NCI-H524 treated with DMSO at 0.1 percent for 48 hours (cell line): Measurements from ENCODE around the gene ANXA11.
"Not testable (repeated sequence)": the region's sequence is repeated elsewhere in the genome, so short reads cannot be mapped to it uniquely, and the experiment has no call there.

Experiments
- DNase-seq: peaks from one replicate; lab custom pipeline; 2025; lab: John Stamatoyannopoulos, UW

Gene ANXA11

DNA sequence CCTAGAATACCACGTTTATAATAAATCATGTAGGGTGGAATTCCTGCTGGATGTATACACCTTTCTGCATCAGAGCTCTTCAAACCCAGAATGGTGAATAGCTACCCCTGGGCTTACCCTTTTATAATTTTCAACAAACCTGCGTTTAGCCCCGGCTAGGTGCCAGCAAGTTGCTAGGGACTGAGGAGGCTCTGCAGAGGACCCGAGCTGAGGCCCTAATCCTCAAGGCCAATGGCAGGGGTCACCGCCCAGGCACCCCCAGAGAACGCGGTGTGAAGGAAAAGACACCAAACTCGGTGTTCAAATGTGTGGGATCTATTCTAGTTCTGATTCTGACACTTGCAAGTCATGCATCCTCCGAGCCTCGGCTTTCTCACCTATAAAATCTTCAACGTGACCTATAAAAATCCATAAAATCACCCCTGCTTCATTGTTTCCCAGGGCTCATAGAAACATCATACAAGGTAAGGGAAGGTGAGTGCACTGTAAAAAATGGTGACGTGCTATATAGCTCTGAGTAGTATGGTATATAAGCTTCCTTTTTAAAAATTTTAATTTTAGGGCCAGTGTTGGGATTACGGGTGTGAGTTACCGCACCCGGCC is 2.5 kb upstream of the ANXA11 start:
- no peak for DNase-seq

DNA sequence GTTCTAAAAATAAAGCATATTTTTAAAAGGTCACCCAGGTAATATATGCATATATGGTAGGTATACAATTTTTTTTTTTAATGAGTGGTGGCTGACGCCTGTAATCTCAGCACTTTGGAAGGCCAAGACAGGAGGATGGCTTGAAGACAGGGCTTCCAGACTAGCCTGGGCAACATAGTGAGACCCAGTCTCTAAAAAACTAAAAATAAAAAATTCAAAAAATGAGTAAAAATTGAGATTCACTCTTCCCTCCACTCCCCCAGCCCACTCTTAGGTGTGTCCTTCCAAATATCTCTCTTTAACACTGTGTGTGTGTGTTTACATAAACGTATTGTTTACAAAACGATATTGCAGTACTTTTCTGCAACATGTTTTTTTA is 929 bp upstream of the ANXA11 start:
- no peak for DNase-seq

DNA sequence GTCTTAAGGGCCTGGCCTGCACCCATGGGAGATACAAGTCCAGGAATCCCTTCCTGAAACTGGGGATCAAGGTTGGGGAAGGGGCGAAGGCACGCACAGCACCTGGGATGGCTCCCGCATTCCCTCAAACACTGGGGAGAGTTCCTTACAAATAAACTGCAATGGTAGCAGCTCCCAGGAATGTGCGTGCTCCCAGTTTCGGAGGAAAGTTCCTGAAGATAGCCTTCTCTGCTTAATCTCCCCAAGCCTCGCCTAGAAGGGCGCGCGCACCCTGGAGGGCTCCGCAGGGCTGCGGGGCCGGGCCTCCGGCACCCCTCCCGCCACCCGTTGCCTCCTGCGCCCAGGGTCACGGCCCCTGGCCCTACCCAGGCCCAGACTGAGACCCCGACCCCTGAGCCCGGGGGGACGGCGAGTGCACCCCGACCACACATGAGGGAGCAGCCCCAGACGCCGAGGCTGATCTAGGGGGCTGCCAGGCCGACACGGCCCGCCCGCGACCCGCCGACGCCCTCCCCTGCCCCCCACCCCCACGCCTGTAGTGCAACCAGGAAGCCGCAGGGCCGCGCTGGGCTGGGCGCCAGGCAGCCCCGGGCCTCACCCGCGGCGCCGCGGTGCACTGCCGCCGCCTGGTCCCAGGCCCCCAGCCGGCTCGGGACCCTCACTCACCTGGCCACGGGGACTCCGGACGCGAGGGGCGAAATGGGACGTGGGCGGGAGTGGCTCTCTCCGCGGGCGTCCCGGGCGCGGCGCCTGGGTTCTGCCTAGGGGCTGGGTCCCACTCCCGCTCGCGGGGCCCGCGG is 460 bp downstream of the ANXA11 start:
- no peak for DNase-seq

DNA sequence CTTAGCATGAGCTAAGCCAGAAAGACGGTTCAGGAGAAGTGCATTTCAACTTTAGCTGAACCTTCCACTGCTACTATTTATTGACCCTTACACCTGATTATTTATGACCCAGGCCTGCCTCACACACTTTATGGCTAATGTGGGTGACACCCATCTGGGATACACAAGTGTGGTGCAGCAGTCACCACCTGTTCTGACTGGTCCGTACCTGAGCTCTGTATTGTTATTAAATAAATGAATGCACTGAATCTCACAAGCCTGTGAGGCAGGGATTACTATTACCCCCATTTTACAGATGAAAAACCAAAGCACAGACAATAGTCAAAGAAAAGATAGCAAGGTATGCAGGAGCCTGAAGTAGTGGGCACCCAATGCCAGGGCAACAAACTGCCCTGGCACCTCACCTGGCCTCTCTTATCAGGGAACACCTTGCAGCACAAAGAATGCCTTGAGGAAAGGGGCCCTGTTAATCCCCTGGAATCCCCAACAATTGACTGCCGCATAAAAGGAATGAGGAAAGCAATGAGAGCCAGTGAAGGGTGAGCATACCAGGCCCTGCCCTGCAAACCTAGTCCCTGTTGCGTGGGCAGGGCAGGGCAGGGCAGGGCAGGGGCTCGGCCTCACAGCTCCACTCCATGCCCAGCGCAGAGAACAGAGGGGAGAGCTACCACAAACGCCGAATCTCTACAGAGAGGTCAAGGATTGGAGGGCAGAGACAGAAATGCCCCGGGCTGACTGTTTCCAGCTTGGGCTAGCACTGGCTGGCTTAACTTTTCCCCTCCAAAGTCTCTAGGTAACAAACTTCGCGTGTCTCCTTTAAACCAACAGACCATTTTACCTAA is 1.3 kb downstream of the ANXA11 start:
- no peak for DNase-seq

DNA sequence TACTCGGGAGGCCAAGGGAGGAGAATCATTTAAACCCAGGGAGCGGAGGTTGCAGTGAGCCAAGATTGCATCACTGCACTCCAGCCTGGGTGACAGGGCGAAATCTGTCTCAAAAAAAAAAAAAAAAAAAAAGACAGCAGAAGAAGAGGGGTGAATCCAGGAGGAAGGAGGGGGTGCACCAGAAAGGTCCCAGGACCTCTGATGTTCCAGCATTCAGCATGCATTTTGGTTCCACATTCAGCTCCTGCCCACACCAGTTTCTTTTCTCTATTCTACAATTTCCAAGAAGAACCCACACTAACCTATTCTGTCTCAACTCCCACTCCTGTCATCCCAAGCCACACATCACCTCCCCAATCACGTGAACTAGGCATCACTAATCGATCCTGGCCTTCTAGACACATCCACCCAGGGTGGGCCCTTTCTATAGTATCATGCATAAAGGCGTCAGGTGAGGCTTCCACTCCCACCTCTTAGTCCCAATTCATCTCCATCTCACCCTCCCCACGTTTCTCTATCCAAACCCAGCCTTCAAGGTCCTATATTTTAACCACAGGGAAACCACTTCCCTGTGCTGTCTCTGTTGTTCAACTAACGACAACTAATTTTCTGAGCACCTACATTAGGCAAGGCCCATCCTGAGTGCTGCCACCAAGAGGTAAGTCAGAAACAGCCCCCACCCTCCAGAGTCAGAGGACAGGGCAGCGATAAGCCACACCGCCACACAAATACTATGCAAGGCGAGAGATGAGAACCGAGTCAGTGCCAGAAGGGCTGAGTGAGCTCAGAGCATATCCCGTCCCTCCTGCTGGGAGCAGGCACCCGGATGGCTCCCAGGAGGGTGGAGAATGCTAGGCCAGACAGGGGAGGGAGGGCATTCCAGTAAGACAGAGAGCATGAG is 2.2 kb downstream of the ANXA11 start:
- no peak for DNase-seq

DNA sequence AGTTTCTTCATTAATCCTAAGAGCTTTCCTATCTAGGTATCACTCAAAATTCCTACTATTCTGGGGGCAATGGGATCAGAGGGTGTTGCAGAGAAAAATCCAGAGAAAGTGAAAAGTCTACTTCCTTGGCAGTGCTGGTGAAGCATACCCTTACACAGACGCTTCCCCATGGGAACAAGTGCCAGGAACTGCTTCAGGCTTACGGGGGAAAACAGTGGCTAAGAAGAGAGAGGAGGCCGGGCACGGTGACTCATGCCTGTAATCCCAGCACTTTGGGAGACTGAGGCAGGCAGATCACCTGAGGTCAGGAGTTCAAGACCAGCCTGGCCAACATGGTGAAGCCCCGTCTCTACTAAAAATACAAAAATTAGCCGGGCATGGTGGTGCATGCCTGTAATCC is 2.8 kb downstream of the ANXA11 start:
- DNase-seq = not testable (repeated sequence)

DNA sequence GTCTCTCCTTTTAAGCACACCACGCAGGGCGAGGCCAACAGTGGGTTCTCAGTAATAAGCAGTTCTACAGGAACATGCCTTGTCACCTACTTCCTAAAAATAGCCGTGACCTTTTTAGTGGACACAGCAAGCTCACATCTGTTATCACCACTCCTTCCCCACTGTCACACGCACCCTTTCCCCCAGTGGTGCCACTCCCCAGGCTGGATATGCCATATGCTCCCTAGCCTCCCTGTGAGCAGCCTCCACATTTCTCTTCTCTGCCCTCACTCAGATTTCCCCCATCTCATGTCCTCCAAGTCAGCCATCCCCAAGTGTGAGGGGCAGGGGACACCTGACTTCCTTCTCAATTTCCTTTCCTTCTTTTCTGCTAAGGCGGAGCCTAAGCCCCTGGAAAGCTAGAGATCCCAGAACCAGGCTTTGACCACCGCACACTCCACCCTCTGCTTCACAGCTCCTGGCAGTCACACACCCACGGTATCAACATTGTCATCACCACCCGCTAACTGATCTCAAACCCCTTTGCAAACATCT is 3.7 kb downstream of the ANXA11 start:
- DNase-seq = no peak

DNA sequence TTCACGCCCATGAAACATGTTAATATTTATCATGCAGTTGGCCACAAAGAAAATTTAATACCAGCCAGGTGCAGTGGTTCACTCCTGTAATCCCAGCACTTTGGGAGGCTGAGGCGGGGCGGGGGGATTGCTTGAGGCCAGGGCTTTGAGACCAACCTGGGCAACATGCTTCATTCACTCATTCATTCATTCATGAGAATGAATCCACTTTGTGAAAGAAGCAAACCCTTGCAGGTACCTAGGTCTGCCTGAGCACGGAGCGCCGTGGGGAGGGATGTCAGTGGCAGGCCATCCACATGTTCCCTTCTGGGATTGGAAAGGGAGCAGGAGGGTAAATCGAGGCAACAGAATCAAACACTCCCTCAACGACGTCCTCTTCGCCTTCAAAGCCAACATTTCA is 4.7 kb downstream of the ANXA11 start:
- DNase-seq = no peak

DNA sequence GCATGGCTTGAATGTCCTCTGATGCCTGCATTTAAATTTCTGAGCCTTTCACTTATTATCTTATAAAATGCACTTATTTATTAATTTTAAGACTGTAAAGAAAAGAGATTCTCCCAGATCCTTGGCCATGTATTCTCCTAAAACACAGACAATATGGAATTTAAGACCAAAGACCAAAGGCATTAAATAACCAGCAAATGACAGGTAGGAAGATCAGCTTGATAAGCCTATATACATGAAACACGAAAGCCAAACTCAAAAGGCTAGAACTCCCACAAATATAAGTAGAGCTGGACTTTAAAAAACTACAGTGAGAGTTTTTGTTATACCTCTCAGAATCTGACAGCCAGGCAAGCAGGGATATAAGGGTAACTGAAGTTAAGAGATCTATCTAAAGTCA is 5.1 kb downstream of the ANXA11 start:
- DNase-seq = no peak

DNA sequence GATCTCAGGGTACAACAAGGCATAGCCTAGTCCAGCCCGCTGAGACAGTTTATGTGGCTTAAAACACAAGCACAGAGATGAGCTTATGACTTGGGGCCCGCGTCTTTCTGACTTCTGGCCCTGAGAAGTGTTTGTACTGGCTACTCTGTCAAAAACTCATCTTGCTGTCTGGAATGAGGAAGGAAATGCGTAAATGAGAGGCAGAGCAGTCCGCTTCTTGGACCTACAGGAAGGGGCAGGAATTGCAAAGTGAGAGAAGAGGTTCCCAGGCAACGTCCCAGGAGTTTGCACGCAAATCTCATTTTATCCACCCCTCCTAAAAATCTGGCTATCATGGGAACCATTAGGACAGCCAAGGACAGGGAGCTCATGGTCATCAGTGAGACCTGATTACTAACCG is 5.5 kb downstream of the ANXA11 start:
- no peak for DNase-seq

DNA sequence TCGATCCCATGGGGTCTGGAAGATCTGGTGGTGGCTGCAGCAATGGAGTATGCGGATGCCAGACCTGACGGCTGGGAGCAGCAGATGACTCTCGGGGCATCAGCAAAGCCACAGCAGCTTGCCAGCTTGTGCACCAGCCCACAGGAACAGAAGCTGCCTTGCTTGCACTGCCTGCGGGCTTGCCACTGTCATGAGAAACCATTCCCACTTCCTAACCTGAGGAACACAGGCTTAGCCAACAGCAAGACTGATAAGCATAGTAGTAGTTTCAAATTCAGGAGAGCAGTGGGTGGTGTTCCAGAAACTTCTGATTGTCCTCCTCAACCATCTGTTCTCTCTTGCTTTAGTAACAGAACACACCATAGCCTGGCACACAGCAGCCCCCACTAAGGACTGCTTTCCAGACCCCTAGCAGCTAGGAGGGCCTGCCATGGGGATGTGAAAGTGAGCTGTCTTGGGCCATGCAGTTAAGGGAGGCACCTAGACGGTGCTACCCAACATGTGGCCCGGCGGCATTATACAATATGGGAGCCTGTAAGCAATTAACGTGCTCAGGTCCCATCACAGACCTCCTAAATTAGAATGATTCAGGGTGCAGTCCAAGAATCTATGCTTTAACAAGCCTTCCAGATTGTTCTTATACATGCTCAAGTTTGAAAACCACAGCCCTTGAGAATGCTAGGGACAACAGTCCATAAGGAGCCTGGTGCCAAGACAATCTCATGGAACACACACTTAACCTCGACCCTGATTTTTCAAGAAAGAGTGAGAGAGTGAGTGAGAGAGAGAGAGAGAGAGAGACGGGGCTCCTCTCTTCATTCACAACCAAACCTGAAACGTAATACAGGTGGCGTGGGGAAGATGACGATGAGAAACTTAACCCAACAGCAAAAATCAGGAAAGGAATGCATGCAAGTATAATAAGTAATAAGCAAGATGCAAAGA is 7.1 kb downstream of the ANXA11 start:
- DNase-seq = no peak

DNA sequence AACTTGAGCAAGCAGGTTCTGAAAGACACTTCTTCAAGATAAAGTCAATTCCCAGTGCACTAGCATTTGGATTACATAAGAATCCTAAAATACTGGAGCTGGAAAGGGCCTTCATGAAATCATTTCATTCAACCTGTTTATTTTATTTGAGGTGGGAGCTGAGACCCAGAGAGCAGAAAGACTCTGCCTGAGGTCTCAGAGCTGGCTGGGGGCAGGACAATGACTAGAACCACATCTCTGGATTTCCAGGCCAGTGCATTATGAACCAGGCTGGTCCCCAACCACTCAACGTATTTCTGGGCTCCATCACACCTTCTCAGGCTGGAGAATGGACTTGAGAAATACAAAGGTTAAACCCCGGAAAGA is 8.4 kb downstream of the ANXA11 start:
- DNase-seq = no peak

DNA sequence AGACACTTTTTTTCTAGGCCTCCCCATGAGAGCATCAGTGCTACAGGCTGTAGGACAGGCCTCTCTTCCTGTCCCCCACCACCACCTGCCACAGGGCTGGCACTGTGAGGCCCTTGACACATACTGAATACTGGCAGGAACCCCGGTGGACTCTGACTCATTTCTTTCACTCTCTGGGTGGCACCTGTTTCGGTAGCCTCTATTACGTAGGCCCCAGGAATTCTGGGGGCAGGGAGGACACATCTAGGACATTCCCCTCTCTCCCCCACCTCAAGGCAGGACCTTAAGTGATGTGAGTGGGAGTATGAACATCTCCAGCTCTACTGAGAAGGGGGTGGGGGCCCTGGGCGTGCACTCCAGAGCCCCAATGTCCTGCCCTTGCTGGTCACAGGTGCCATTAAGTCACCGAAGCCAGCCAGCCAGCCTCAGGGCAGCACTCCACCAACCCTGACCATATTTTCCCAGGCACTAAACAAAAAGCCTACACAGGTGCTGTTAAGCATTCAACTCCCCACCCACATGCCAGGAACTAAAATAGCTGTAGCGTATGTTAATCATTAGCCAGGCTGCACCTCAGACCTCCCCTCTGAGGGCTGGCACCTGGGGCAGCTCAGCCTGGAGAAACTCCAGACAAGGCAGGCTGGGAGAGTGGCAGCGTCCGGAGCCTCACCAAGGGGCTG is 8.9 kb downstream of the ANXA11 start:
- no peak for DNase-seq

DNA sequence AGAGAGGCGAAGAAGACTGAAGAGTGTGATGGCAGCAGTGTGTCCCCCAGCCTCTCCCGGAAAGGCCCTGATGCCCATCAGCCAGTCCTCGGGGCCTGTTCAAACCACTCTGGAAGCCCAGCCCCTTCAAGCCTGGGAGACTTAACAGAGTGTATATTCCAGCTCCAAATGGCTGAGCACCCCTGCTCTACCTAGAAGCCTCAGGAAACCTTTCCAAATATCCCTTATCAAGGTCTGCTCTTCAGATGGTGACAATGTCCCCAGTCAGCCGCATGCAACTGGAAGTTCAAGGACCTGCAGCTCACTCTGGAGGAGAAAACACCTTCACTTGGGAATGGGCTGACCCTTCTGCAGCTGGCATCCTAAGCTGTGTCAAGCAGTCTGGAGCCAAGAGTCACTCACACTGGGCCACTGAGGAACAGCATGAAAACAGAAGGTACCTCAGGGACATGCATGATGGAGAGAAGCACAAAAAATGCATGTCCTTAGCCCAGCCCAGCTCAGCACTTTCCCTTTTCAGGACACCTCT is 10.2 kb downstream of the ANXA11 start:
- no peak for DNase-seq

DNA sequence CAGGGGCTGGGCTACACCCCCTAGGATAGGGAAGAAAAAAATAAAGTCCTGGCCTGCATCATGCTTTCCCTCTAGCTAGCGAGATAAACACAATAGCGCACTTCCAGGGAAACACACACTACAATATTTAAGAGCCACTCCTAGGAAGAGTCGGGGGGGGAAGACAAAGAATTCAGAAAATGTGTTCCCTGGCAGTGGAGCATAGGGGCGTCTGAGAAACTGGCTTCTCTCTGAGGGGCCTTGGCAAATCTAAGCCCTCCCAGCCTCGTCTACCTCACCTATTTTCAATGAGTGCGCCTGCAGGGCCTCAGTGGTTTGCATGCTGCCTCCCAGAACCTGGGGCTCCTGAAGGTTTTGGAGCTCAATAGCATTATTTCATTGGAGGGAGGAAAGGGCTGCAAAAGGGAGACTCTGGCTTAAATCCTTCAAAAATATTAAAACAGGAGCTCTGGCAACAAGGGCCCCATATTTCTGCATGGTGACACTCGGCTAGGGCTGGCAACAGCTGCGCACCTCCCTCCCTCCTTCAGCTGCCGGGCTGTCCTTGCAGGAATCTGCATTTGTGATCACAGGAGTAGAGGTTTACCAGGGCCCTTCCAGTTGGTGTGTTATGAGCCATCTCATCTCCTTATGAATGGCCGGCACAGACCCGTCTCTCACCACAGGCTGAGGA is 10.8 kb downstream of the ANXA11 start:
- DNase-seq = no peak

DNA sequence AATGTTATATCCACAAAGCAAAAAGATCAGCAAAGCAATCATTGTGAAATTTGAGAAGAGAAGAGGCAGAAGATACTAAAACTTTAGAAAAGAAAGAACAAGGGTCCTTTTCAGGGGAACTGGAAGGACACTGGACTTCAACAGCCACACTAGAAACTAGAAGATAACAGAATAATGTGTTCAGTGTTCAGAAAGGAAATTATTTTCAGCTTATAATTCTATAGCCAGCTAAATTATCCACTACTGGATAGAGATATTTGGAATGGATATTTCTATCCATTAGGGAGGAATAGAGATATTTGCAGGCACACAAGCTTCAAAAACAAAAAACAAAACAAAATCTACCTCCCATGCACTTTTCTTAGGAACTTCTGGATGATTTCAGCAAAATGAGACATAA is 12.8 kb downstream of the ANXA11 start:
- no peak for DNase-seq

DNA sequence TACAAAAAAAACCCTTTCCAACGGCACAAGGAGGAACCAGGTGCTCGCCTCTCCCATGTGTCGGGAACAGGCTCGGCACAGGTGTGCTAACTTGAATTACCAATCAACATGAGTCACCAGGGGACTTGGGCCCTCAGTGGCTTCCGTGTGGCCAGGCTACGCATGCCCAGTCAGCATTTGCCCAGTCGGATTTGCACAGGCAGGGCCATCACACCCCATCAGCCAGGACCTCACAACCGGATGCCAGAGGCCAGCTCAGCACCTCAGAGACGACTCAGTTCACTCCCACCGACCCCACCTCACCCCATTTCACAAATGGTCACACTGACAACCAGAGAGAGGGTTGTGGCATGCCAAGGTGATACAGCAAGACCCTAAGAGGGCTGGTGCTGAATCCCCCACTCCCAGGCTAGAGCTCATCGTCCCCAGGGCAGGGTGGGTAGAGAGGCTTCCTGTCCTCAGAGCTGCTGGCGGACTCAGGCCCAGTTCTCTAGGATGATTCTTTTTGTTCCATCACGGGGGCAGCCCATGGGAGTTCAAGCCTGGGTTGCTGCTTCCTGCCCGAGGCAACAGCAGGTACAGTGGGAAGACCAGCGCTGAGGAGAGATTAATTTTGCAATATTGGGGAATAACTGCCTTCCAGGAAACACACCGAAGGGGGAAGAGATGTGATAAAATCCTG is 13.6 kb downstream of the ANXA11 start:
- DNase-seq = no peak

DNA sequence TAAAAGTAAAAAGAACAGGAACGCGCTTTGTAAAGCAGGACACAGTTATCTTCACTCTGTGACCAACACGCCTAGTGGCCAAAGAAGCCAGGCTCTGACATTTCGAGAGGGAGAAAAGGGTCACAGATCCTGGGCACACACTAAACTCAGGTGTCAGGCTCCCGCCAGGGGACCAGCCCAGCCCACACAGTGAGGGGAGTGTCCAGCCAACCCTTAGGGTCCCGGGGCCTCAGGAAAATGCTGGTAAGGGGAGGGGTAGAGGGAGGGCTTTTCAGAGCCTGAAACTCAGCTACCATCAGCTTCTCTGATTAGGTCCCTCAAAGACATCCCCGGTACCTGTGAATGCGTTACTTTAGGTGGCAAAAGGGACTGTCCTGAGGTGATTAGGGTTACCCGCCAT is 16.6 kb downstream of the ANXA11 start:
- DNase-seq = no peak
